GM21367 (cell line): ENCODE measurements around the gene RERE.

Experiments
- ATAC-seq: cut with Tn5 transposase; IDR thresholded peaks from one replicate; pipeline ENCODE4 v1.9.1; 2021; ENCODE audit not compliant: unreplicated experiment

Gene RERE

DNA sequence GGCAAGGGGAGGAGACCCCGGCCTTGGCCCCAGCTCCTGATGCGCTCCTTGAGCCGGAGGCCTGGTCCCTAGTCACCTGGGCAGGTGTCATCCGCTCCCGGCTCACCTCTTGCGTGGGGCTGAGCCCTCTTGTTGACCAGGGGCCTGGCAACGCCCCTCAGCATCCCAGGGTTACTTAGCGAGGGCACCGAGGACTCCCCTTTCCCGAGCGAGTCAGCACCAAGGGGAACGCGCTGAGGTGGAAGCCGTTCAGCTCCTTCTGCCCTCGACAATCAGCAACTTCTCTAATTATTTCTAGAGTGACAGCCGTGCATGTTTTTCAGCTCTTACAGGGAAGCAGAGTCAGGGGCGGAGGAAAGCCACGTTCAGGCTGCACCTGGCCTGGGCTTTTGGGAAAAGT lies 499.0 kb downstream of the RERE start:
- ATAC-seq = no peak

DNA sequence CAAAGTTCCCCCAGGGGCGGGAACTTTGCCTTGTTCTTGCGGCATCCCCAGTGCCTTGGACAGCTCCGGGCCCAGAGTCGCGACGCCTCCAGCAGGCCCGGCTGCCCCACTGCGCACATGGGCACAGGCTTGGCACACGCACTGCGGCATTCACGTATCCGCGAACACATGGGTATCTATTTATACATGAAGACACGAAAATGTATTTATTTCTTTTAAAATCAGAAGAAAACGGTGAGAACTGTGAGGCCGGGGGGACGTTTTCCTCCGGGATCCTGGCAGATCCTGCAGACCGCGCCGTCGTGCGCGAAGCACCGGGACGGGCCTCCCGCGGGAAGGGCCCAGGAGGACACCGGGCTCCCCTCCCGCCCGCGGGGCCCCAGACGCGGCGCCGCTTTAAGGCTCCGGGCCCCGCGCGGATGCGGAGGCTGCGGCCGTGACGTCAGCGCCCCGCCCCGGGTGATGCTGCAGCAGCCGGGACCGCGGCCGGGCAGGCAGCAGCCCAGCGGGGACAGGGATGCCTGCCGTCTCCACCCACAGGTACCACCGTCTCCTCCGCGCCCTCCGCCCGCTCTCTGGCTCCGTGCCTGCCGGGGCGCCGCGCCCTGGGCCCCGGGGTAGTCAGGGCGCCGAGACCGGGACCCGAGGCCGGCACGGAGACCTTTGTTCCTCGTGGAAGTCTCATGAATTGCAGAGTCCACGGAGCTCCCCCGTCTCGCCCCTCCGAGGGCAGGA lies 499.6 kb downstream of the RERE start, which contains the start of gene SLC45A1:
SLC45A1 (plus strand) TSS at position 468 of the 735 bp plus-strand sequence. CDS start 6,216 bp downstream, outside the sequence.
- no peak for ATAC-seq

DNA sequence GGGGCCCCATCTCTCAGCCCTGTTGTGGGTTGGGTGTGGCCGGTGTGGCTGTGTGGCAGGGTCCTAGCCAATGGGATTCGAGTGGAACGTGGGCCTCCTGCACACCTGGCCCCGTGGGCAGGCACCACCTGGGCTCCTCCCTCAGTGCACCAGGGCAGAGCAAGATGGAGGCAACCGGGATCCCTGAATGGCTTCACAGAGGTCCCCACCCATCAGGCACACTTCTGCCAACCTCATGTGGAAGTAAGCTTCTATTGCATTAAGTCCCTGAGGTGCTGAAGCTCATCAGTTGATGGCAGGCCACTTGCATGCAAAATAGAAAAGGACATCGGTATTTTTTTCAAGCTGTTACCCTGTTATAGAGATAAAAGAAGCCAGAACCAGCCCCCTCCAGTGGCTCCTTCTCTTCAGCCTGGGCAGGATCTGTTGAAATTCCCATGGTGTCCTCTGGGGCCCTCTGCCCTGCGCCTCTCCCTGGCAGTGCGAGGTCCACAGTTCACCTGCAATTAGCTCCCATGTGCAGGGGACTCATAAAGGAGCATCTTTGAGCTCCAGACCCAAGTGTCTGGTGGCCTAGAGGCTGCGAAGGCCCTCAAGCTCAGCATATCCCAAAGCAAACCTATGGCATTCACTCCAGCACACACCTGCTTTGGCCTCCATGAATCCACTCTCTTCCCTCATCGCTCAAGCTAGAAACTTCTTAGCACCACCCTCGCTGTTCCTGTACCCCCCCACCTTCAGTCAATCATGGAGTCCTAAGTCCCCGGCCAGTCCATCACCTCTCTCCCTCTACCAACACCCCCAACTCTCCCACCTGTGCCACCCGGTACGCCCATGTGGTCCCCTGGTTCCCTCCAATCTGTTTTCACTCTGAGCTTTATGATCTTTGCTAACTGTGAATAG lies 501.6 kb downstream of the RERE start:
- ATAC-seq = no peak

DNA sequence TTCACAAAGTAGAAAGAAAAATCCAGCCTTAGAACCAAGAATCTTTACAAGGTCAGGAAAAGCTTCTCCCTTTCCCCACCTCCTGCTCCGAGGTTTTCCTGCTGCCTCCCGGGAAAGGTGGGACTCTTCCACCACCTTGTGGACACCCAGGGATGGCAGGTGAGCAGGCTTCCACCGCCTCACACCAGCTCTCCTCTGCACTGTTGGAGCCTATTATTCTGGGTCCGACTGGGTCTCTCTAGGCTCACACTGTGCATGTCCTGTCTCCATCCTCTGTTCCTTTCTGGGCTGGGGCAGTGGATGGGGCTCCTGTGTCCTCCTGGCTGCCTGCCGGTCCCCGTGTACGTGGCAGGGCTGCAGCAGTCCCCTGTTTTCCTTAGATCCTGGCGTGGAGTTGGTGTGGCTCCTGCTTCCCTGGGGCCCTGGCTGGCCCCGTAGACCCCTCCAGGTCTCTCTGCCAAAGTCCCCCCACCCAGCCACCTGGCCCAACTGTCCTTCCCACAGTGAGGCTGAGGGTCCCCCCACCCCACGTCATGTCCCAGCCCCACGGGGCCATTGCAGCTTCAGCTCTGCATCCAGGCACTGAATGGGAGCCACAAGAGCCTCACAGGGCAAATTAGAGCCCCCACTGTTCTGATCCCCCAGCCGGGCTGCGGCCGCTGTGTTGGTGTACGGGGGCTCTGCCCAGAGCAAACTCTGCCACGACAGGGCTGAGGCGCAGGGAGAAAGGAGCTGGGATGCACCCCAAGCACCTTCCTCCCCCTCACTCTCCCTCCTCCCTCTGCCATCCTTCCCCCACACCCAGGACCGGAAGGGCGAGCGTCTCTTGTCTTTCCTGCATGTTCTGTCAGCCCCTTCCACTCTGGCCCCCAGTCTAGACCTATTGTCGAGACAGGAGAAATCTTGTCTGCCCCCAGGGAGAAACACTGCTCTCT lies 502.8 kb downstream of the RERE start:
- ATAC-seq = no peak

DNA sequence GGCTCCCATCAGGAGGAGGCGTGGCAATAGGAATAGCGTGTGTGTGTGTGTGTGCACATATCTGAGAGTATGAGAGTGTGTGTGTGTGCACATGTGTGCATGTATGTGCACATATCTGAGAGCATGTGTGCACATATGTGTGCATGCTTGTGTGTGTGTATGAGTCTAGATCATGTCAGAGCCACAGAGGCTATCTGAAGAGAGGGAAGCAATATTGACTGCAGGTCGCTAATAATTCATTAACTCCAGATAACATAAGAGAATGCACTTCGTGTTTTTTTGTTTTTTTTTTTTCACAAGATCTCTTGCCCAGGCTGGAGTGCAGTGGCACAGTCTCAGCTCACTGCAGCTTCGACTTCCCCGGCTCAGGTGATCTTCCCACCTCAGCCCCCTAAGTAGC lies 504.2 kb downstream of the RERE start:
- ATAC-seq = no peak

DNA sequence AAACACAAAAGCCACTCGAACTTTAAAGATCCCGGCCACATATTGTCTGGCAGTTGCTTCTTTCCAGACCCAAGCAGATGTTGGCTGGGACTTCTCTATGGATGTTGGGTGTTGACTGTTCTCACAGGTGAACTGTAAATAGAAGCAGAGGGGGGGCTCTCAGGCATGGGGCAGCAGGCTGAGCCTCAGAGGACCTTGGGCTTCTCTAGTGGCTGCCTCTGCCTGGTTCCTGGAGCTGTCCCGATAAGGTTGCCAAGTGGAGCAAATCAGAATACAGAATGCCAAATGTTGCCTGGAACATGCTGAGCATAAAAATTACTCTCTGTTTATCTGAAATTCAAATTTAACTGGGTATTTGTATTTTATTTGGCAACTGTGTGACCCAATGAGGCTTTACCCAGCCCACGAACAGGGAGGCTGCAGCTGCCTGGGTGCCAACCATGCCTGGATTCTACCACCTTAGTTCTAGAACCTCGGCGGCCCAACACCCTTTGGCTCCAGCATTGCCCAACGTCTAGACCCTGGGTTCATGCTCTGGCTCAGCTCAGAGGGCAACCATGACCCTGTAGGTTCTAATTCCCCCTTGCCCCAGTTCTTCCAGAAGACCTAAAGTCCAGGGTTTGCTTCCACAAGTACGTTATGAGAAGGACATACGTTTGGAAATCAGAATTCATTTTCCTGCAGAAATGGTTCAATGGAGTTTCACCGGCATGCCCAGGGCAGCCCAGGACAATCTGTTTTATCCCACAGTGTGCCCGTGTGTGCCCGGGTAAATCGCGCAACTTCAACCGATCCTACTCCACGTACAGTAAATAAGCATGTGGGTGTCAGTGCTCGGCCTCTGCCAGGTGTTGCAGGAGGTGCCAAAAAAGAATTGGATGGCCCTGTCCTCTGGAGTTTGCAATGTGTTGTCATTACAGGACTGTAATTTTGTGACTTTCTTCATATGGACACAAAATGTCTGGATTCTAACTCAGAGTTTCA lies 504.9 kb downstream of the RERE start:
- no peak for ATAC-seq

DNA sequence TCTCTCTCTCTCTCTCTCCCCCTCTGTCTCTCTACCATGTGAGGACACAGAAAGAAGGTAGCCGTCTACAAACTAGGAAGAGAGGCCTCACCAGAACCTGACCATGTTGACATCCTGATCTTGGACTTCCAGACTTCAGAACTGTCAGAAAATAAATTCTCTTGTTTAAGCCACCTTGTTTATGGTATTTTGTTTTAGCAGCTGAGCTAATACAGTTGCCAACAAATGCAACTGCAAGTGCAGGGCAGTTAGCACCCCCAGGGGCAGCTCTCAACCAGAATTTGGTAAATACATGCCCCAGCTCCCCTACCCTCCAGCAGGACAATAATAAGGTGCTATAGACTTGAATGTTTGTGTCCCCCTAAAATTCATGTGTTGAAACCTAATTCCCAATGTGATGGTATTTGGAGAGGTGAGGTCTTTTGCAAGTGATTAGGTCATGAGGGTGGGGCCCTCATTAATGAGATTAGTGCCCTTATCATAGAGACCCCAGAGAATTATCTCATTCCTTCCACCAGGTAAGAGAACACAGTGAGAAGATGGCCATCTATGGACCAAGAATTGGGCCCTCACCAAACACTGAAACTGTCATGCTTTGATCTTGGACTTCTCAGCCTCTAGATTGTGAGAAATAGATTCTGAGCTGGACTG lies 506.2 kb downstream of the RERE start:
- no peak for ATAC-seq

DNA sequence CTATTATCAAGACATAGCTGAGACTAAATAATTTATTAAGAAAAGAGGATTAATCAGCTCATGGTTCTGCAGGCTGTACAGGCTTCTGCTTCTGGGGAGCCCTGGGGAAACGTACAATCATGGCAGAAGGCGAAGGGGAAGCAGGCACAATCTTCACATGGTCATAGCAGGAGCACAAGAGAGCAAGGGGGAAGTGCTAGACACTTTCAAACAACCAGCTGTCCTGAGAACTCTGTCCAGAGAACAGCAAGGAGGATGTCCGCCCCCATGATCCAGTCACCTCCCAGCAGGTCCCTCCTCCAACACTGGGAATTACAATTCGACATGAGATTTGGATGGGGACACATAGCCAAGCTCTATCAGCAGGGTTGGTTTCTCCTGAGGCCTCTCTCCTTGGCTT lies 509.8 kb downstream of the RERE start:
- no peak for ATAC-seq

DNA sequence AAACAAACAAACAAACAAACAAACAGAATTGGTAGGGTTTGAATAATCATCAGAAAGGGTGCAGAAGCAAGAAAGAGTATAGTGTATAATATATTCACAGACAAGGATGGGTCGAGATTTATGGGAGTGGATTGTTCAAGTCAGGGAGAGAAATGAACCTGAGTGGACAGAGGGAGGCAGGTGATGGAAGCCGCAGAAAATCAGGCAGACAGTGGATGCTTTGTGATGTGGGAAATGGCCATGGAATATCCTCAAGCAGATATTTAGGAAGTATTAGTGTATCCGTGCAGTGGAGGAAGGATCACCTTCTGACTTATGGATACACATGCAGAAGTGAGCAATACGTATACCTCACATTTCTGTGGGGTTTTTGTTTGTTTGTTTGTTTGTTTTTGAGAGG lies 513.6 kb downstream of the RERE start:
- no peak for ATAC-seq

DNA sequence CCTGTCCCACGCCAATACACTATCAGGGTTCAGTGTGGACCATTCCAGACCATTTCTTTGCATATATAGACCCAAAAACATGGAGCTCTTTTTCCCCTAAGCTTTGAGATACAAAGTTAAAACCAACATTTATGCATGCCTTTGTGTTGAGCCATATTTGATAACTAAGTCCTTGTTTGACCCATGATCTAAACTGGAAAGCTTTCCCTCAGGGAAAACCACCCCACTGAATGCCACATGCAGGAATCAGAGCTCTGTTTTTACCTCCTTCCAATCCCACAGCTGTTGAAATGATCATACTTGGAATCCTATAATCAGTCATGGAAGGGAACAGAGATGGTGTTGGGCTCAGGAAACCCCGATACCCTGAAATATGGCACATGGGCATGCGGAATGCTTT lies 514.3 kb downstream of the RERE start:
- ATAC-seq = no peak
